ENCODE measurements around the gene ISG20.

ISG20 gene

DNA sequence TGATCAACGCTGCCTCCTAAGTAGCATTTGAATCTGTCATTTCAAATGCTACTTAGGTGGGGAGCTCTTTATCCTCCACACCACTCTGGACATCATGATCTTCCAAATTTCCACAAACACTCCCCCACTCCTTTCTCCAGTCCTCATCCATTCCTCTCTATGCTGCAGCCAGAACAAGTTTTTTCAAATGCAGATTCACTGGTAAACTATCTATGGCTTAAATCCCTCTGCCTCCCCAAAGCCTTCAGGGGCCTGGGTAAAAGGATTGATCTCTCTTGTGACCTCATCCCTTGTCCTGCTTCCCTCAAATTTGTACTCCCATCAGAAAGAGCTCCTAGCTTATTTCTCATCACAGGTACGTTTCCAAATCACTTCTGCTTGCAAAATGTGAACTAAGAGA is 19.0 kb upstream of the ISG20 start:
- TF ChIP-seq, protein P1, sequence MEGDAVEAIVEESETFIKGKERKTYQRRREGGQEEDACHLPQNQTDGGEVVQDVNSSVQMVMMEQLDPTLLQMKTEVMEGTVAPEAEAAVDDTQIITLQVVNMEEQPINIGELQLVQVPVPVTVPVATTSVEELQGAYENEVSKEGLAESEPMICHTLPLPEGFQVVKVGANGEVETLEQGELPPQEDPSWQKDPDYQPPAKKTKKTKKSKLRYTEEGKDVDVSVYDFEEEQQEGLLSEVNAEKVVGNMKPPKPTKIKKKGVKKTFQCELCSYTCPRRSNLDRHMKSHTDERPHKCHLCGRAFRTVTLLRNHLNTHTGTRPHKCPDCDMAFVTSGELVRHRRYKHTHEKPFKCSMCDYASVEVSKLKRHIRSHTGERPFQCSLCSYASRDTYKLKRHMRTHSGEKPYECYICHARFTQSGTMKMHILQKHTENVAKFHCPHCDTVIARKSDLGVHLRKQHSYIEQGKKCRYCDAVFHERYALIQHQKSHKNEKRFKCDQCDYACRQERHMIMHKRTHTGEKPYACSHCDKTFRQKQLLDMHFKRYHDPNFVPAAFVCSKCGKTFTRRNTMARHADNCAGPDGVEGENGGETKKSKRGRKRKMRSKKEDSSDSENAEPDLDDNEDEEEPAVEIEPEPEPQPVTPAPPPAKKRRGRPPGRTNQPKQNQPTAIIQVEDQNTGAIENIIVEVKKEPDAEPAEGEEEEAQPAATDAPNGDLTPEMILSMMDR (IDR thresholded peaks at IDR 0.05; ENCODE audit: low read depth, low read length, missing control alignments): no peak
- no peak overlapping the region for H3K4me3 ChIP-seq (ENCODE audit: low read depth, low read length)
- DNase-seq (ENCODE audit: low read depth): no peak
- in situ Hi-C loops (cut with HindIII; ENCODE audit: low sequenced_read_pairs): no loop called here

DNA sequence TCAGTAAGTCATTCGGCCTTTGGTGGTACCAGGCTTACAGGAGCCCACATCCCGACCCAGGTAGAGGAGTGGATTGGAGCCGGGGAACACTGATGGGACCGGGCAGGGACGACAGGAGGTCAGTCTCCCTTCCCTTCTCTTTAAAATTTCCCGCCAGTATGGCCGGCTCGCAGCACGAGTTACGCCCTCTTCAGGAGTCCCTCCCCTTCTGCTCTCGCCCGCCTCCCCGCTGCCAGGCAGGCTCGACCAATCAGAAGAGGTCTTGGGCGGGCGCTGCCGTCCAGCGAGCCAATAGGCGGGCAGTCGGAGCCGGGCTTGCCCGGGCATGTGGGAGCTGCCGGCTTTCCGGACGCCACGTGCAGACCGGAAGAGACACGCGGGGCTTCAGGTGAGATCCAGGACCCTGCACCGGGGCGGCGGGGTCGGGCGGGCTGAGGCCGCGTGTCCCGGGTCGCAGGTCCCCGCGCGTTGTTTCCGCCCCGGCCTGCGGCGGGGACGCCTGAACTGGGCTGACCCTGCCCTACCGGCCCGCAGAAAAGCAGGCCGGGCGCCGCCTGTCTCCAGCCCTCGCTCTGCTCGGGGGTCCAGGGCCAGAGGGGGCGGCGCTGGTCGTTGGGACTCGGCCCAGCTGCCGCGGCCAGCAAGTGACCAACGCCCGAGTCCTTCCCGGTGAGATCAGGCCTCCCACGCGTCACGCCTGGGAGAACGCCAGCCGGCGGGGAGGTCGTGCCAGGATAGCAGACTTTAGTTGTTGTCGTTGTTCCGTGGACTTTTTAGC is 17.6 kb upstream of the ISG20 start, which contains the start of gene AEN:
AEN (plus strand) TSS at position 346 of the 778 bp plus-strand sequence. CDS start 4,870 bp downstream, outside the sequence.
- DNase-seq (ENCODE audit: low read depth): peak; percentile 93
- peak within 1 kb of the TSS; percentile 62 for H3K4me3 ChIP-seq (ENCODE audit: low read depth, low read length)
- TF ChIP-seq, protein P1 (IDR thresholded peaks at IDR 0.05; ENCODE audit: low read depth, low read length, missing control alignments): no peak
- in situ Hi-C loops (cut with HindIII; ENCODE audit: low sequenced_read_pairs): no loop called here

DNA sequence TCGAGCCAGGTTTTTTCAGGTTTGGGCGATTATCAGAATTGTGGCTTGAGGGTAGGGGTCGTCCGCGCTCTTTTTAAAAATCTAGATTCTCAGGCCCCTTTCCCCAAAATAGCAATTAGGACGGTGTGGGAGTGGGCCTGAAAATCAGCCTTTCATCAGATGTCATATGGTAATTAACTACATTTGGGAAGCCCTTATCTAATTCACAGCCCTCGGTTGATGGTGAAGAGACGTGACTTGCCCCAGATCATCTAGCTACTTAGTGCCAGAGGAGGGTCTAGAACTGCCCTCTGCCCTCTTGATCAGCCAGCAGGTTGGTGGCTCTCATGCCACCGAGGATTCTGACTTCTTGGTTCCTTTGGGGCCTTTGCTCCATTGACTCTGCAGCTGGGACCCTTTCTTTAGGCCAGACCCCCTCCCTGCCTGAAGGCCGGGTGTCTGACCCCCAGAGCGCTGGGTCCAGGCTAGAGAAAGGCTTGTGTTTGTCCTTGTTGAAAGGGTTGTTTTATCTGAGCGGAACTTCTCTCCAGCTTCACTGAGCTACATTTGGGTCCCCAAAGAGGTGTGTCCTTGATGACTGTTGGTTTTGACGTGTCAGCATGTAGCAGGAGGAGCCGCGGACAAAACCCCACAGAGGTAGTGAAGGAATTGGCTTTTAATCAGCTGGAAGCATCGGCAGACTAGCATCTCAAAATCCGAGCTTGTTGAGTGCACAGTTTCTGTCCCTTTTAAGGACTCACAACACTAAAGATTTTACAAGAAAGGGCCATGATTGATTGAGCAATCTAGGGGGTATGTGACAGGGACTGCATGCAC is 16.8 kb upstream of the ISG20 start:
- TF ChIP-seq, protein P1 (IDR thresholded peaks at IDR 0.05; ENCODE audit: low read depth, low read length, missing control alignments): no peak
- in situ Hi-C loops (cut with HindIII; ENCODE audit: low sequenced_read_pairs): no loop called here
- peak overlapping the region; percentile 62 for H3K4me3 ChIP-seq (ENCODE audit: low read depth, low read length)
- no peak for DNase-seq (ENCODE audit: low read depth)

DNA sequence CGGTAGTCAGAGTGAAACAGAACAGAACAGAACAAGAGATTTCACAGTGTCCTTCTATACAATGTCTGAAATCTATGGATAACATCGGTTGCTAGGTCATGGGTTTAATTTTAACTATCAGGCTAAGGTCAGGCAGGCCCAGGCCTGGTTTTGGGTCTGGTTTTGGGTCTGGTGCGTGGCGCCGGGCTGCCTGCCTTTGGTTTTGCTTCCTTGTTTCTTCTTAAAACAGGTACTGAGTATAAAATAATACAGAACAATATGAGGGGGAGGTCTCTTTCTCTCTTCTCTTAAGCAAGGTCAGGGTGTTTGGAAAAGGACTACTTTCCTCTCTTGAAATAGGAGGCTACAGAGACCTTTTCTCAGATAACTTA is 16.2 kb upstream of the ISG20 start:
- no peak for DNase-seq (ENCODE audit: low read depth)

DNA sequence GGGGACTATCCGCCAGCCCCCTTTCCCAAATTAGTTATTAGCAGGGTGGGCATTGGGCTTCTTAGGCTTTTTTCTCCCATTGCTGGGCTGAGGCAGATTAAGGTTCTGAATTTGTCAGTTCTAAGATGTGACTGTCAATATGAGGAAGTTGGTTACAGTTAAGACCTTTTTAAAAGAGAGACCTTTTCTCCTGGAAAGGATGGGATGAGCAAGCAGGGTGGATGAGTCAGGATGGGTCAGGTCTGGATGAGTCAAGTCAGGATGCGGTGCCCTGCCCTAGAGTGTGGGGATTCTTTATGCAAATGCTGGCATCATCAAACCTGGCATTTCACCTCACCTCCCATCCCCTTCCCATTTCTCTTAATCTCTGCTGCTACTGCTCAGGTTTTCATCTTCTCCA is 15.8 kb upstream of the ISG20 start:
- in situ Hi-C loops (cut with HindIII; ENCODE audit: low sequenced_read_pairs): no loop called here
- DNase-seq (ENCODE audit: low read depth): peak; percentile 23
- TF ChIP-seq, protein P1 (IDR thresholded peaks at IDR 0.05; ENCODE audit: low read depth, low read length, missing control alignments): no peak
- peak overlapping the region; percentile 62 for H3K4me3 ChIP-seq (ENCODE audit: low read depth, low read length)

More for the DNA sequence above, 16.2 kb upstream of the ISG20 start:
- peak overlapping the region; percentile 62 for H3K4me3 ChIP-seq (ENCODE audit: low read depth, low read length)
- TF ChIP-seq, protein P1 (IDR thresholded peaks at IDR 0.05; ENCODE audit: low read depth, low read length, missing control alignments): no peak
- in situ Hi-C loops (cut with HindIII; ENCODE audit: low sequenced_read_pairs): no loop called here

DNA sequence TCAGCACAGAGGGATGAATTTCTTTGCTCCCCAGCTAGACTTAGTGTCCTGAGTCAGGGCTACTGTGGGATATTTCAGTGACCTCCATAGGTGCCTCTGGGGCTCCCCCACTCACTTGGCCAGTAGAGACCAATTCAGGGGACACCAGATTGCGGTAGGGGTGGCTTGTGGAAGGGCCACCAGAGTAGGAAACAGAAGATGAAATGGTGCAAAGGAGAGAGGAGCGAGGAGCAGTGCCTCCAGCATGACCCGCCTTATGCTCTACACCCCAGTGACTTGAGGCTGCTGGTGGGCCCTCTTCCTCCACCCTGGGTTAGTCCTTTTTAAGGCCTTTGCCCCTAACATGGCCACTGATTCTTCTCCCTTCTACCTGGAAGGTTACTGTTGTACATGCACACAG is 15.2 kb upstream of the ISG20 start:
- H3K4me3 ChIP-seq (ENCODE audit: low read depth, low read length): no peak overlapping the region
- TF ChIP-seq, protein P1 (IDR thresholded peaks at IDR 0.05; ENCODE audit: low read depth, low read length, missing control alignments): no peak
- in situ Hi-C loops (cut with HindIII; ENCODE audit: low sequenced_read_pairs): no loop called here
- no peak for DNase-seq (ENCODE audit: low read depth)
